OCI-LY7 (cell line): ENCODE results near the gene DPP10. TPM values are rescaled to one million over a fixed set of nuclear protein-coding genes. Genes with fewer than 3 reads are reported as not detected.

ENCODE experiments used
- BruUV-seq: library from RNA; stranded (reverse); fragments of 400-500 nt; replicated peaks from 2 replicates; lab custom pipeline; 2021; lab: Mats Ljungman, UMichigan
- CTCF ChIA-PET: fragments of 300-600 bp; sonication (Branson Sonifier 250); formaldehyde crosslinking; loops from one replicate; lab custom pipeline; 2022; ENCODE audit warnings: antibody characterized with exemption; ENCODE audit not compliant: unreplicated experiment; lab: Charles Lee
- POLR2A ChIA-PET: fragments of 300-600 bp; sonication (Branson Sonifier 250); formaldehyde crosslinking; loops from one replicate; lab custom pipeline; 2022; ENCODE audit warnings: antibody characterized with exemption; lab: Charles Lee
- DNase-seq: peaks from one replicate; pipeline ENCODE4 v3.0.0-alpha.2; 2015; ENCODE audit warnings: low spot score
- H2AFZ ChIP-seq: fragments of 200-600 bp; sonication (generic), shearing (Covaris generic); 2 replicates; pipeline ENCODE4 v1.6.1; 2014; ENCODE audit warnings: mild to moderate bottlenecking, antibody characterized with exemption, low read length, moderate library complexity
- H3K27ac ChIP-seq: fragments of 200-600 bp; sonication (generic); 2 replicates; pipeline ENCODE4 v1.5.1; 2014; ENCODE audit warnings: mixed run types, low read depth, mild to moderate bottlenecking, moderate library complexity, low read length, inconsistent platforms; ENCODE audit not compliant: poor library complexity, severe bottlenecking
- H3K36me3 ChIP-seq: fragments of 200-600 bp; sonication (generic); 2 replicates; pipeline ENCODE4 v1.6.1; 2014; ENCODE audit warnings: mild to moderate bottlenecking, antibody characterized with exemption, low read length, moderate library complexity, mixed read lengths; ENCODE audit not compliant: insufficient read depth
- H3K4me1 ChIP-seq: fragments of 200-600 bp; sonication (generic); 2 replicates; pipeline ENCODE4 v1.5.1; 2014; ENCODE audit warnings: mild to moderate bottlenecking, low read length; ENCODE audit not compliant: insufficient read depth, poor library complexity, severe bottlenecking
- H3K4me2 ChIP-seq: fragments of 200-600 bp; sonication (generic); 2 replicates; pipeline ENCODE4 v1.6.1; 2014; ENCODE audit warnings: mild to moderate bottlenecking, low read length
- H3K4me3 ChIP-seq: fragments of 200-600 bp; sonication (generic); 2 replicates; pipeline ENCODE4 v1.5.1; 2014; ENCODE audit warnings: mild to moderate bottlenecking, low read depth, low read length; ENCODE audit not compliant: poor library complexity, severe bottlenecking
- H3K79me2 ChIP-seq: fragments of 200-600 bp; sonication (generic); 2 replicates; pipeline ENCODE4 v1.6.1; 2016; ENCODE audit warnings: low read depth, mild to moderate bottlenecking, low read length, moderate library complexity, mixed read lengths; ENCODE audit not compliant: insufficient read depth
- H3K9me2 ChIP-seq: fragments of 200-600 bp; sonication (generic); 2 replicates; pipeline ENCODE4 v1.6.1; 2016; ENCODE audit warnings: mild to moderate bottlenecking, low read length, mixed read lengths; ENCODE audit not compliant: insufficient read depth
- H3K9me3 ChIP-seq: fragments of 200-600 bp; sonication (generic); 2 replicates; pipeline ENCODE4 v1.6.1; 2014; ENCODE audit warnings: mild to moderate bottlenecking, mixed run types, low read length, mixed read lengths
- H4K20me1 ChIP-seq: fragments of 200-600 bp; sonication (generic); 2 replicates; pipeline ENCODE4 v1.6.1; 2014; ENCODE audit warnings: mild to moderate bottlenecking, antibody characterized with exemption, low read length, moderate library complexity, mixed read lengths; ENCODE audit not compliant: insufficient read depth
- CTCF ChIP-seq: fragments of 200-600 bp; sonication (generic); conservative IDR thresholded peaks from 2 replicates; pipeline ENCODE4 v1.5.1; 2014; ENCODE audit warnings: mild to moderate bottlenecking, antibody characterized with exemption, low read length, moderate library complexity, mixed read lengths
- EZH2phosphoT487 ChIP-seq: fragments of 200-600 bp; sonication (generic); IDR thresholded peaks from 2 replicates; pipeline ENCODE4 v1.6.1; 2018; ENCODE audit warnings: low read depth, borderline replicate concordance, mild to moderate bottlenecking, mixed run types, antibody characterized with exemption, low read length, moderate library complexity, mixed read lengths
- intact Hi-C: fragments of 100-400 bp; cut with micrococcal nuclease; formaldehyde crosslinking; loops from one replicate; pipeline ENCODE4 v1.10.0; 2022; ENCODE audit not compliant: unreplicated experiment
- total RNA-seq, 2 experiments: library from RNA; depleted of rRNA in 1 of 2; stranded (reverse); fragments of >200 nt in 1 of 2; shearing (Covaris generic) in 1 of 2; gene quantifications; 2 replicates each; pipeline ENCODE4 v1.2.3, GENCODE V29; 2014 to 2022

Gene DPP10
- total RNA-seq, 2 experiments from 2014 or later = not detected

- Histone ChIP-seq H3K4me1 (no peaks in the 10 kb centered on the region), H3K4me3 (no peak overlapping the region), H4K20me1 (no peaks in the 10 kb centered on the region), H3K9me2 (no peaks in the 10 kb centered on the region), H3K9me3 (no peaks in the 10 kb centered on the region), H3K36me3 (no peaks in the 10 kb centered on the region), H3K4me2 (no peak overlapping the region), H3K27ac (no peak overlapping the region), H2AFZ (no peak overlapping the region), H3K79me2 (no peaks in the 10 kb centered on the region)
- ChIA-PET CTCF (no interaction called here), POLR2A (no interaction called here)
- no peak for DNase-seq
- intact Hi-C loops = no loop called here
- BruUV-seq = no TSS peak
- TF ChIP-seq EZH2phosphoT487 (no peak), CTCF (no peak)
These were observed 172.2 kb downstream of the DPP10 start for GRCh38 chr2:114614592-114614991.

DNA sequence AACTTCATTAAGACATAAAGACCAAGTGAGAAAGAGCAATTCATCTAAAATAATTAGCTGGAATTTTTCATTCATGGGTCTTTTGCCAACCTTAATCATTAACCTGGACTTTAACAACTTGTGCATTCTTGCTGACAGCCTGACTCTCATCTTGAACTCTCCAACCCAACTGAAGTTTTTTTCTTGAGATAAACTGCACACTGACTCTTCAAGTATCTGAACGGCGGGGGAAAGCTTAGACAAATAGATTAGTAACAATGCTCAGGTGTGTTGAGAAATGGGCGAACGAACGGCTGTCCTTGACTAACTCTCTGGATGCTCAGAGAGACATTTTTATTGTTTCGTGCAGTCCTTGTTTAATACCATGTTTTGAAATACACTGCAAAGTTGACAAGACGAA is 186.0 kb downstream of the DPP10 start:
- Histone ChIP-seq H3K4me2 (no peak overlapping the region), H3K9me2 (no peaks in the 10 kb centered on the region), H3K4me1 (no peaks in the 10 kb centered on the region), H2AFZ (no peak overlapping the region), H3K4me3 (no peak overlapping the region), H3K79me2 (no peaks in the 10 kb centered on the region), H3K36me3 (no peaks in the 10 kb centered on the region), H3K27ac (no peak overlapping the region), H4K20me1 (no peaks in the 10 kb centered on the region), H3K9me3 (no peaks in the 10 kb centered on the region)
- CTCF ChIA-PET = no interaction called here
- no peak for DNase-seq
- intact Hi-C loops = no loop called here
- BruUV-seq = no TSS peak
- POLR2A ChIA-PET = no interaction called here
- TF ChIP-seq EZH2phosphoT487 (no peak), CTCF (no peak)

DNA sequence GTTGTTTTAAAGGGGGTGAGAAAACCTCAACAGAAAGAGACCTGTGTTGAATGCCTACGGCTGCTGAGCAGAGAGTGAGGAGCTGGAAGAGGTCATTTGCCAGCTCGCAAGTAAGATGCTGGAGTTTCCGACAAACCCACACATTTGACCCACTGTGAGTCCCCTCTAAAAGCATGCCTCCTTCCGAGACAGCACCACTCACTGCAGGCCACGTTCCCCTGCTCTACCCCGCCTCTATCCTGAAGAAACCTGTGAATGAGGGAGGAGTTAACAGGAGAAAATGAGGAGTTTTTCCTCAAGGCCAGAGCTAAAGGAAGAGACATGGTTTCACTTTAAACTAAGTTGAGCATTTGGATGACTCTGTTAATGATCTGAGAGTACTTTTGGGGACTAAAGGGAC is 188.7 kb downstream of the DPP10 start:
- ChIA-PET POLR2A (no interaction called here), CTCF (no interaction called here)
- no peaks in the 10 kb centered on the region for H3K36me3 ChIP-seq
- no peaks in the 10 kb centered on the region for H4K20me1 ChIP-seq
- no peak for DNase-seq
- H2AFZ ChIP-seq = no peak overlapping the region
- intact Hi-C loops = no loop called here
- H3K9me2 ChIP-seq = no peaks in the 10 kb centered on the region
- no peak overlapping the region for H3K27ac ChIP-seq
- H3K79me2 ChIP-seq = no peaks in the 10 kb centered on the region
- no peaks in the 10 kb centered on the region for H3K4me1 ChIP-seq
- no peak overlapping the region for H3K4me3 ChIP-seq
- no peak overlapping the region for H3K4me2 ChIP-seq
- no peak for TF ChIP-seq CTCF
- TF ChIP-seq EZH2phosphoT487 = no peak
- H3K9me3 ChIP-seq = no peaks in the 10 kb centered on the region
- no TSS peak for BruUV-seq
